Left hindlimb (tissue), 1 donor: ENCODE results near the gene HOXA11.

Experiments
- DNase-seq: peaks from one replicate; pipeline ENCODE4 v3.0.0-alpha.2; 2018

Gene HOXA11

GRCh38 chr7:27205325-27206280 is 20.6 kb upstream of the HOXA11 start:
- DNase-seq: no peak

GRCh38 chr7:27204851-27205322 is 19.9 kb upstream of the HOXA11 start:
- no peak for DNase-seq

- no peak for DNase-seq
Measured at GRCh38 chr7:27203964-27204594, 19.0 kb upstream of the HOXA11 start.

GRCh38 chr7:27203365-27203953 is 18.4 kb upstream of the HOXA11 start:
- no peak for DNase-seq

GRCh38 chr7:27202862-27203134 is 17.8 kb upstream of the HOXA11 start:
- DNase-seq: no peak

- no peak for DNase-seq
Measured at GRCh38 chr7:27202018-27202861, 17.2 kb upstream of the HOXA11 start.

GRCh38 chr7:27201580-27202017 is 16.6 kb upstream of the HOXA11 start:
- no peak for DNase-seq

GRCh38 chr7:27200761-27201579 is 15.9 kb upstream of the HOXA11 start:
- no peak for DNase-seq

GRCh38 chr7:27199849-27200760 is 15.1 kb upstream of the HOXA11 start, which contains the start of gene HOXA13:
TSS of gene HOXA13 (minus strand) at chr7:27200091. CDS start at chr7:27200077, 14 bp downstream.
- no peak for DNase-seq

- DNase-seq: no peak
Measured at GRCh38 chr7:27198871-27199801, 14.1 kb upstream of the HOXA11 start.

- DNase-seq: no peak
Measured at GRCh38 chr7:27198138-27198841, 13.3 kb upstream of the HOXA11 start.

GRCh38 chr7:27197137-27198042 is 12.4 kb upstream of the HOXA11 start:
- no peak for DNase-seq

GRCh38 chr7:27196287-27196767 is 11.3 kb upstream of the HOXA11 start:
- DNase-seq: peak; percentile 84

- DNase-seq: peak; percentile 22
Measured at GRCh38 chr7:27194686-27195379, 9.8 kb upstream of the HOXA11 start.

GRCh38 chr7:27194002-27194352 is 8.9 kb upstream of the HOXA11 start:
- peak; percentile 40 for DNase-seq

- no peak for DNase-seq
Measured at GRCh38 chr7:27193335-27194001, 8.4 kb upstream of the HOXA11 start.
